Stimulated activated CD8-positive, alpha-beta memory T cell treated with anti-CD3 and anti-CD28 coated beads, Interleukin-7, amount 100 ng/mL, for 4 hours (primary cell): ENCODE data around the gene GPD1L.
A peak's percentile ranks its signal among the peaks of the same experiment; 100 is the strongest.

Source experiments
- DNase-seq, 2 donors: peaks; one replicate each; pipeline ENCODE4 v3.0.0-alpha.2; 2020; ENCODE audit warnings: low read depth in 2 of 2

GPD1L gene

GRCh38 chr3:32136703-32137102 is 30.3 kb downstream of the GPD1L start:
- no peak for DNase-seq

GRCh38 chr3:32137870-32138269 is 31.4 kb downstream of the GPD1L start:
- no peak for DNase-seq

GRCh38 chr3:32138545-32139104 is 32.2 kb downstream of the GPD1L start:
- DNase-seq: no peak

- no peak for DNase-seq
Observed at GRCh38 chr3:32140943-32141342, 34.5 kb downstream of the GPD1L start.

DNA sequence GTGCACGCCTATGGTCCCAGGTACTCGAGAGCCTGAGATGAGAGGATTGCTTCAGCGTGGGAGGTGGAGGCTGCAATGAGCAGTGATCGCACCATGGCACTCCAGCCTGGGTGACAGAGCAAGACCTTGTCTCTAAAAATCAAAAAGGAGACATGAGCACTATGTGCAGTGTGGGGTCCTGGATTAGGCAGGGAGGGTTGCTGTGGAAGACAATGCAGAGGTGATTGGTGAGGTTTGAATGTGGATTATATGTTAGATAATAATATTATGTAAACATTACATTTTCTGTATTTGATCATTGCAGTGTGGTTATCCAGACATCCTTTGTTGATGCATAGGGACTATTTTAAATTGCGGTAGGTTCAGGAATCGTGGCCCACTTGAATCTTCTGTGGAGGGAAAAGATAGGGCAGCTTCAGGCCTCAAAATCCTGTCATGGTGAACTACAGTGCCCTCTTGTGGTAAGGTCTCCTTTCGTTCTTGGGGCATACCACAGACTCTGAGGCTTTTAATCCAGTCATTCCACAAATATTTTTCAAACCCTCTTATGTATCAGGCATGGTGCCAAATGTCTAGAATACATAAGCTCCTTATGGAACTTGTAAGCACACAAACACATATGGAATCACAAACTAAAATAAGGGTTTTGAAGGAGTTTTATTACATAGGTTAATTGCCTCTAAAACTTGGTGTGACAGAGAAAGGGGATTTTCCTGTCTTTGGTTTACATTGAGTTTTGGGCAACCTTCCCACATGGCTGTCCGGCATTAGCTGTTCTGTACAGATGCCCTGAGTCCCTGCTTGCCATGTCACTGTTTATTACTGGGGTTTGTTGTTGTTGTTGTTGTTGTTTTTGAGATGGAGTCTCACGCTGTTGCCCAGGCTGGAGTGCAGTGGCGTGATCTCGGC is 37.7 kb downstream of the GPD1L start:
- DNase-seq: peak in 1 of 2 donors; percentile 12

GRCh38 chr3:32146746-32147211 is 40.4 kb downstream of the GPD1L start:
- DNase-seq: no peak

- no peak for DNase-seq
Observed at GRCh38 chr3:32147509-32147908, 41.1 kb downstream of the GPD1L start.

DNA sequence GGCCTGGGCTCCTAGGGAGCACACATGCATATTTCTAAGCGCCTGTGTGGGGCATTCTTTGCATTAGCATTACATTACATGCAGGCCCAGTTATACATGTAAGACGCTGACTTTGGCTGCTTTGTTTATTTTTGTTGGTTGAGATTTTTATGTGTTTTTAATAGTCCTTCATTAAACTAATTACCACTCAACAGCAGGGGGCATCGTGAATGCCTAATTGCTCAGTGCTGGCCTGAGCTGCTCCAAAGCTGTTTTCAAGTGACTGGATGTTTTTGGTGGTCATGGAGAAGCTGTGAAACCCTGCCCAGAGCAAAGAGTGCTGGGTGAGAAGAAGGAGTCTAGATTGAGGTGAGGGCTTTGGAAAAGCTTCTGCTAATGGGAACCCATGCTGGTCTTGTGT is 41.5 kb downstream of the GPD1L start:
- DNase-seq: no peak

DNA sequence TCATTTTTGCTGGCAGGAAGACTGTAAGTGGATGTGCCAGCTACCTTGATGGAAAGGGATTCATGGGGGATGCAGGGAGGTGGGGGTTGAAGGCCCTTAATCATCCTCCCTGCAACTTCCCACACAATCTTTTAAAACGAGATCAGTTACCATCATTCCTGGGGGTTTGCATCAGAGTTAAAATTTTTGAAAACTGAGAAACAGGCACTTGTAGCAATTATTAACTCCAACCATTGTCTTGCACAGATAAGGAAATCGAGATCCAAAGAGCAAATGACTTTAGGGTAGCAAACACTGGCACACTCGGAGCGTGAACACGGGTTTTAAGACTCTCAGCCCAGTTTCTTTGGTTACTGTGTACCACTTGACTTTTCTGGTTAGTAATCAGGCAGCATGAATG is 41.9 kb downstream of the GPD1L start:
- no peak for DNase-seq

- no peak for DNase-seq
Observed at GRCh38 chr3:32153414-32154204, 47.2 kb downstream of the GPD1L start.

DNA sequence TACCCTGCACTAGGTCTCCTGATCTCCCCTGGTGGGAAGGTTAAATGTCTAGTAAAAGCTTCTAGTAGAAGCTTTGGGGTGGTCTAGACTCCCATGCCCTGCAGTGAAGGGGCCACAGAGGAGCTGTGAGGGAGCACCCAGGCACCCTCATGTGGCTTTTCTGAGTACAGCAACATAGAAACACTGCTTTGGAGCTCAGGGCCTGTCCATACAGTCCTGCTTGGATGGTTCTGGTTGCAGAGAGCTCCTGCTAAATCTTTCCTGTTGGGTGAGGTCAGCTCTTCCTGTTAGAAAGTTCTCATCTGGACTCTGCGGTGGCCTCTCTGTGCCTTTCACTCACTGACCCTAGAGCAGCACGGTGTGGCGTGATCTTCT is 47.8 kb downstream of the GPD1L start:
- no peak for DNase-seq

DNA sequence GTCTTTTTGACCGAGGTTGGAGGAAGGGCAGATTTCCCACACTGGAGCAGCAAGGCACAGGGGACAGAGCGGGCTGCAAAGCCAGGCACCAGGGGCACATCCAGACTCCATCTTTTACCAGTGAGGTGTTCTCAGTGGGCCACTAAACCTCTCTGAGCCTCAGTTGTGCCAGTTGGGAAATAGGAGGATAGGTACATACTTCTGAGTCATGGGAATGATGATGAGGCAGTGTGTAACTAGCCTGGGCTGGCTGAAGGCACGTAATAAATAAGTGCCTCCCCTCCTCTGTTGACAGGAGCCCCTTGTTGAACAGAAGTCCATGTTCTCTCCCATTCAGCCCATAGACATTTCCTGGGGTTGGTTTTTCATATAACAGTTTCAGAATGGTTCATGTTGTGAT is 48.7 kb downstream of the GPD1L start:
- no peak for DNase-seq

DNA sequence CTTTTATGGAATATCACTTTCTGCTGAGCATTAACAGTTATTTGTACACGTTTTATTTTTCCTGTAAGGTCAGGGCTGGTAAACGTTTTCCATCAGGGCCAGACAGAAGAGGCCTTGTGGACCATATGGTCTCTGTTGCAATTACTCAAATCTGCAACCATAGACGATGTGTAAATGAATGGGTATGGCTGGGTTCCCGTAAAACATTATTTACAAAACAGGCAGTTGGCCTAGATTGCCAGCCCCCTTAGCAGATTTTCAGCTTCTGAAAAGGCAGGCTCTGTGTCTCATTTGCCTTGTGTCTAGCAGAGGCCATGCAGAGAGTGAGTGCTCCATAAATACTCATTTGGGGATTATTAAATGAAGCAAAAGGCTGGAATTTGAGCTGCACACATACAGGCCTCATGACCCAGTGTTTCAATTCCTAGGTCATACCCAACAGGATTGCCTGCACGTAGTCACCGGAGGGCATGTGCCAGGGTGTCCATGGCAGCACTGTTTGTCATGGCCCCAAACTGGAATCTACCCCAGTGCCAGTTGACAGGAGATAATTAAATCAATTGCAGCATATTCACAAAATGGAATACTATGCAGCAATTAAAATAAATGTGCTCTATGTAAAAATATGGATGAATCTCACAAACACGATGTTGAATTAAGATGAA is 51.3 kb downstream of the GPD1L start:
- no peak for DNase-seq

GRCh38 chr3:32160706-32161214 is 54.3 kb downstream of the GPD1L start:
- DNase-seq: no peak

GRCh38 chr3:32165442-32165841 is 59.0 kb downstream of the GPD1L start:
- no peak for DNase-seq

DNA sequence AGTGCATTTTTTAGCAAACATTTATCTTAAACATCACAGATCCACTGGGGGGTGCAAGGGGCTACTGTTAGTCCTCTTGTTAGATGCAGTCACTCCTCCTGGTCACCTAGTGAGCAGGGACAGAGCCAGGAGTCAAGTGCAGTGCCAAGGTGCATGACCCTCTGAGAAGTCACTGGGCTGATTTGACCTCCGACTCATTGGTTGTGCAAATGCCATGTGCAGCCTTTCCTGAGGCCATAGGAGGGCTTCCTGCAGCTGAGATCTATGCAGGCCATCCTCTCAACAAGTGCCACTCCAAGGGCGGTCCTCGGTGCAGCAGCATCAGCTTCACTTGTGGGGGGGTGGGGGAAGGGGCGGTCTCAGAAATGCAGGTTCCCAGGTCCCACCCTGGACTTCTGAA is 60.2 kb downstream of the GPD1L start:
- DNase-seq: no peak

DNA sequence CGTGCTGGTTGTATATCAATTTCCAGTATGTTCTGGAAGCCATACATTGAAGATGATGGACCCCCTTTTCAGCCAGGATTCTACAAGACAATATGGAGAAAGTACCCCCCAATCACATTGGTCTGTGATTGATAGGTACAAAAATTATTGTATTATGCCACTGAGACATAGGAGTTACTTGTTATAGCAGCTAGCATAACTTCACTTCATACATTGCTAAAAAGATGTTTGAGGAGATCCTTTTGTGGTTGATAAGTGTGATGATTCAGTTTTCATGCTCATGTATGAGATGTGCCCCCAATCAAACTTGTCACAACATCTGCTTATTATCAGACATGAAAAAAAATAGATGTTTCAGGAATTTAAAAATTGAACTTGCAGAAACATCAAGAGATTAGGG is 66.0 kb downstream of the GPD1L start:
- no peak for DNase-seq

- DNase-seq: peak in 1 of 2 donors; percentile 7
Observed at GRCh38 chr3:32175607-32176197, 69.3 kb downstream of the GPD1L start.

DNA sequence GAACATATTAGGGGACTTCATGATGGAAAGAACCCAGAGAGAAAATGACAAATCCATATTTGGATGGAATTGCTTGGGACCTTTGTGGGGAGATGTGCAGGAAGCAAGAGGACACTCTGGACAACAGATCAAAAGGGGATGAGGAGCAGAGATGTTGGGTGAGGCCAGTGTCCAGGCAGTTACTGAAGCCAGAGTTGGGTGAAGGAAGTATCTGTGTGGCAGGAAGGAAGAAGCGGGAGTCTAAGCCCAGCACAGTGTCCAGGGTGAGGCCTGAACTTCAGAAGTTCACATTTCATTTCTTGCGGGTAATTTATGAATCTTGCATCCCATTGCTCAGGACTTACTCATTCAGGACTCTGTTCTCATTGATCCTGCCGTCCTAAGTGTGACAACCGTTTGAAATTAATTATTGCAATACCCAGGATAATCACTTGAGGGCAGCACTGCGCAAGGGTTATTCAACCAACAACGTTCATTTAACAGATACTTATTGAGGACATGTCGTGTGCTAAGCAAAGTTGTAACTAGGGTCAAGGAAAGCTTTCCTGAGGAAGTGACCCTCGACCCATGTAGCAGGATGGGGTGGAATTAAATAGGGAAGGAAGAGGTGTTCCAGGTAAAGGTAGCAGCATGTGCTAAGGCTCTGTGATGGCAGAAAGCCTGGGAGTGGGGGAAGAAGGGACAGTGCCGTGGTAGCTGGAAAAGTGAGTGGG is 70.7 kb downstream of the GPD1L start:
- DNase-seq: peak in 1 of 2 donors; percentile 12

- peak in 1 of 2 donors; percentile 17 for DNase-seq
Observed at GRCh38 chr3:32177702-32178198, 71.3 kb downstream of the GPD1L start.
